T follicular helper cell (primary cell): Measurements from ENCODE around the gene NFATC4.

Experiments
- DNase-seq: peaks from one replicate; pipeline ENCODE4 v3.0.0-alpha.2; 2020; ENCODE audit warnings: low read depth

NFATC4 gene

GRCh38 chr14:24409956-24410355, 42.0 kb downstream of the NFATC4 start:
- DNase-seq = no peak

- no peak for DNase-seq
These were observed 43.7 kb downstream of the NFATC4 start for GRCh38 chr14:24411443-24412389.

GRCh38 chr14:24414077-24414476, 46.1 kb downstream of the NFATC4 start:
- no peak for DNase-seq

GRCh38 chr14:24414732-24415420, 46.9 kb downstream of the NFATC4 start:
- DNase-seq = no peak

GRCh38 chr14:24415421-24416253, 47.7 kb downstream of the NFATC4 start:
- no peak for DNase-seq

GRCh38 chr14:24416254-24416931, 48.4 kb downstream of the NFATC4 start:
- DNase-seq = no peak

- DNase-seq = no peak
These were observed 49.1 kb downstream of the NFATC4 start for GRCh38 chr14:24416932-24417619.

GRCh38 chr14:24417832-24418491, 50.0 kb downstream of the NFATC4 start:
- no peak for DNase-seq

GRCh38 chr14:24418492-24418873, 50.5 kb downstream of the NFATC4 start:
- DNase-seq = no peak

GRCh38 chr14:24422261-24422660, 54.3 kb downstream of the NFATC4 start:
- no peak for DNase-seq

- no peak for DNase-seq
These were observed 55.0 kb downstream of the NFATC4 start for GRCh38 chr14:24422694-24423601.

GRCh38 chr14:24425704-24426103, 57.7 kb downstream of the NFATC4 start:
- no peak for DNase-seq

GRCh38 chr14:24426150-24426911, 58.3 kb downstream of the NFATC4 start:
- DNase-seq = no peak

GRCh38 chr14:24426912-24427536, 59.0 kb downstream of the NFATC4 start:
- no peak for DNase-seq

GRCh38 chr14:24427537-24428508, 59.8 kb downstream of the NFATC4 start:
- DNase-seq = no peak

- no peak for DNase-seq
These were observed 60.8 kb downstream of the NFATC4 start for GRCh38 chr14:24428628-24429394.
